Bone marrow (tissue), 2 donors: ENCODE measurements around the gene CHKA.

Experiments
- DNase-seq, 2 donors: peaks; one replicate each; lab custom pipeline; 2025; lab: John Stamatoyannopoulos, UW

Gene CHKA

DNA sequence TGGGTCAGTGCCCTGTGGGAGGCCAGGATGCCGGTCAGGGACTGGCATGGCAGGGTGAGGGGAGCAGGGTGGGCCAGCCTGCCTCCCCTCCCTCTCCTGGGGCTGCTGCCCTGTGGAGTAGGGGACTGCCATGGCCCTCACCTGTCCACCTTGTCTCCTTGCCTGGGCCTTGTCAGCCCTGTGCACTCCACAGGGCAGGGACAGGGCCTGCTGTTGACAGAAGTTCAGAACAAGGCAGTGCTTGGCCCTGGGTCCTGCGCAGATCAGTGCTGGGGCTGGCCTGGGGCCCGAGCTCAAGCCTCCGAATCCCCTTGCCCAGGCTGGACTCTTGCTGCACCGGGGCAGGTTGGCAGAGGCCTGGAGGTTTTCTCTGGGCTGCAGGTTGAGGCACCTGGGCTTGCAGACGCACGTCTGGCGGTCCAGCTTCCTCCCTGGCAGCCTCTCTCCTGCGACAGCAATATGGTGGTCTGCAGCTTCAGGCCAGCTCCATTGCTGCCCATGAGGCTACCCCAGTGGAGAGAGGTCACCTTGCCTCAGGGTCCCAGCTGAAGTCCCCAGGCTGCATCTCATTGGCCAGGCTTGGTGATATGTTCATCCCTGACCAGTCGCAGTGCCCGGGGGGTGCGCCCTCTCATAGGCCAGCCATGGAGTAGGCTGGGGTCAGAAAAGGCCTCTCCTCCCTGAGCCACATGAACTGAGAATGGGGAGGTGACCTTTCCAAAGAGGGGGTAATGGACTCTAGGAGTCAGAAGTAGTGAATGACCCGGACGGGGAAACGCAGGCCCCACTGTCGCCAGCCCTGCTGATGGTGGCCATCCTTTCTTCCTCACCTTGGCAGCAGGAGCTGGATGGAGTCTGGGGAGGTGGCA is 21.5 kb upstream of the CHKA start:
- DNase-seq = no peak

DNA sequence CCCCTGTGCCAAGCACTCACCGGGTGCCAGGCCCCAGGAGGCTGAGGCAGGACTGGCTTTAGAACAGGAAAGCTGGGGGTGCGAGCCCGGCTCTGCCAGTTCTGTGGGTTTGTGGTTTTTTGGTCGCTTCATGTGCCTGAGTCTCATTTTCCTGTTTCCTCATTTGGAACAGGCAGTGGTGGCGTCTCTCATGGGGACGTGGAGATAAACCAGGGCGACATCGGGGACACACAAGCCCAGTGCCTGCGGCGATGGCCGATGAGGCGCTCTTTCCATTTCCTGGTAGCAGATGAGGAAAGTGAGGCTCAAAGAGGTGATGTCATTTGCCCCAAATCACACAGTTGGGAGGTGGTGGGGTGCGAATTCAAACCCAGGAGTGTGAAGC is 20.8 kb upstream of the CHKA start:
- DNase-seq = peak; percentile 27 to 78

DNA sequence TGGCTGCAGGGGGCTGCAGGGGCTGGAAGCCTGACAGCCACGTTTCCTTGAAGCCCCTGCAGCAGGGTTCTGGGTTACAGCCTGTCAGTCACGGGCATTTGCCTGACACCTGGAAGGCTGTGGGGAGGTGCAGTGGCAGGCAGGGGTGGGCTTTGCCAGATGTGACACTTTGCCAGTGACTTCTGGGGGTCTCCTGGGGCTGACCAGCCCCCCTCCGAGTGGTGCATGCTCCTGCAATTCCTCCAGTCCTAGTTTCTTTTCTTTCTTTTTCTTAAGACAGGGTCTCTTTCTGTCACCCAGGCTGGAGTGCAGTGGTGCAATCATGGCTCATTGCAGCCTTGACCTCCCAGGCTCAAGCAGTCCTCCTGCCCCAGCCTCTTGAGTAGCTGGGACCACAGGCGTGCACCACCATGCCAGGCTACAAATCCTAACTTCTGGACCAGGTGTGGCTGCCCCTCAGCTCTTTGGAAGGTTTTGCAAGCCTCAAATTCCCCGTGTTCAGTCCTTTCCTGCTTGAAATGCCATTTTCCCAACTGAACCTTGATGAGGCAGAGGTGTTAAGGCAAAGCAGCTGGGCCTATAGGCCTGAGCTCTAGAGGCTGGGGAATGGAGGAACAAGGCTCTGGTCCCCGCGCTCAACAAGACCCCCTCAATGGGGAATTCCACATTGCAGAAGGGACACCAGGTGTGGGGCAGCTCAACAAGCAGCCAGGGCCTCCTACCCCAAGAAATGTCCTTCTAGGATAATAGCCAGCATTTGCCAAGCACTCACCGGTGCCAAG is 20.2 kb upstream of the CHKA start:
- DNase-seq = no peak

DNA sequence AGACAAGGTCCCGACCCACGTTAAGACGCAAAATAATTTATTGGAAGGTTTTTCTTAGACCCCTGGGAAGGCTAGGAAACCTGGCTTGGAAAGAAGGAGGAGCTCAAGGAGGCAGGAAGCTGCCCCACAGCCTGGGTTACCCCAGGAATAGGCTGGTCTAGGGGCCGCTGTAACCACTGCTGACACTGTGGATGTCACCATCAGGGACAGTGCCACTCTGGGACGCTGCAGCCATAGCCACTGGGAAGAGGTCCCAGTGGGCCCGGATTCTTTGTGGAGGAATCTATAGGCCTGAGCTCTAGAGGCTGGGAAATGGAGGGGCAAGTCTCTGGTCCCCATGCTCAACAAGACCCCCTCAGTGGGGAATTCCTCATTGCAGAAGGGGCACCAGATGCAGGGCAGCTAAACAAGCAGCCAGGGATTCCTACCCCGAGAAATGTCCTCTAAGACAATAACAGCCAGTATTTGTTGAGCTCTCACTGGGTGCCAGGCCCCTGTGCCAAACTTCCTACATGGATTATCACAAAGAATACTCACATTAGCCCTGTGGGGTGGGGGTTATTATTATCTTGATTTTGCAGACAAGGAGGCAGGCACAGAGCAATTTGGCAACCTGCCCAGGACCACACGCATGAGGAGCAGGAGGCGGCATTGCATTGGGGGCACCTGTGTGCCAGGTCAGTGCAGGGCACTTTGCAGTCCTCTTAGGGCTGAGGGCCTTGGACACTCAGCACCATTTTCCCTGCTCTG is 19.5 kb upstream of the CHKA start:
- DNase-seq = no peak

DNA sequence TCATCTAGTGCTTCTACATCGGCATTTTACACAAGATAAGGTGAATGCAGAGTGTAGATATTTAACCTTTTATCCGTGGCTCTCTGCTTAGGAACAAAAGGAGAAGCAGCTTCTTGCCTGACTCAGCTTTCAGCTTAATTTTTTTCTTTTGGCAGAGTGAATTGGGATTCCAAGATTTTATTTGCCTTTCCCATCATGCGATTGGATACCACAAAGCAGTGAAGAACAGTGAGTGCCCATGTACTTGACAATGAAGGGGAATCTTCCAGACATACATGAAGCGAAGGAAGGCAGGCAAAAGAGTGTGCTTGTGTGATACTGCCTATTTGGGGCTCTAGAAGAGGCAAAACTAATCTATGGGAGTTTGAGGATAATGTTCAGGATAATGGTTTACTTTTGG is 17.0 kb upstream of the CHKA start:
- no peak for DNase-seq

DNA sequence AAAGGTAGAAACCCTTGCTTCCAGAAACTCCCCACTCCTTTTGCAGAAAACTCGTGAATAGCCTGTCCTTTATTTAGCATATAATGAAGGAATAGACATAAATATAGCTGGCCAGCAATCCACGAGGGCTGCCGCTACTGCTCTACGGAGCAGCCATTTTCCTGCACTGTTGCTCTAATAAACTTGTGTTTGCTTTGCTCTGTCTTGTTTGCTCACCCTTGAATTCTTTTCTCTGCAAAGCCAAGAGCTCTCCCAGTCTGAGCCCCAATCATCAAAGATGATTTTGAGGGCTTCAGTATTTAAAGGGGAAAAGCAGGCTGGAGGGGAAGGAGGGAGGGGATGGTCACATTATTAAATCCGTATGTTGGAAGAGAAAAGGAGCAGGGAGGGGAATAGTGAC is 16.6 kb upstream of the CHKA start:
- DNase-seq = no peak

DNA sequence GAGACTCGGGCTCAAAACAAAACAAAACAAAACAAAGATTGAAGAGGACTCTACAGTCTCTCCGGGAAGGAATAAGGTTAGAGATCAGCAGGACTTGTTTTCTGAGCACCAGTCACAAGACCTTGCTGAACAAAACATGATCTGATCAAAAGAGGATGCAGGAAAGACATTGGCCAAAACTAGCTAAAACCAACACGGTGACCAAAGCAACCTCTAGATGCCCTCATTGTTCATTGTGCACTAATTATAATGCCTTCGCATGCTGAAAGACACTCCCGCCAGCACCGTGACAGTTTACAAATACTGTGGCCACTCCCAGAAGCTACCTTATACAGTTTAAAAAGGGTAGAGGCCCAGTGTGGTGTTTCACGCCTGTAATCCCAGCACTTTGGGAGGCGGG is 15.7 kb upstream of the CHKA start:
- DNase-seq = no peak

DNA sequence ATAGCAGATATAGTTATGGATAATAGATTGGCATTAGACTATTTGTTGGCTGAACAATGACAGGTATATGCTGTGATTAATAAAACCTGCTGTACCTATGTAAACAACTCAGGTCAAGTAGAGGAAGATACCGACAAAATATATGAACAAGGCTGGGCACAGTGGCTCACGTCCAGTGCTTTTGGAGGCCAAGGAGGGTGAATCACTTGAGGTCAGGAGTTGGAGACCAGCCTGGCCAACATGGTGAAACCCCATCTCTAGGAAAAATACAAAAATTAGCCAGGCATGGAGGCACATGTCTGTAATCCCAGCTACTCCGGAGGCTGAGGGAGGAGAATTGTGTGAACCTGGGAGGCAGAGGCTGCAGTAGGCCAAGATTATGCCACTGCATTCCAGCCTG is 14.0 kb upstream of the CHKA start:
- no peak for DNase-seq

DNA sequence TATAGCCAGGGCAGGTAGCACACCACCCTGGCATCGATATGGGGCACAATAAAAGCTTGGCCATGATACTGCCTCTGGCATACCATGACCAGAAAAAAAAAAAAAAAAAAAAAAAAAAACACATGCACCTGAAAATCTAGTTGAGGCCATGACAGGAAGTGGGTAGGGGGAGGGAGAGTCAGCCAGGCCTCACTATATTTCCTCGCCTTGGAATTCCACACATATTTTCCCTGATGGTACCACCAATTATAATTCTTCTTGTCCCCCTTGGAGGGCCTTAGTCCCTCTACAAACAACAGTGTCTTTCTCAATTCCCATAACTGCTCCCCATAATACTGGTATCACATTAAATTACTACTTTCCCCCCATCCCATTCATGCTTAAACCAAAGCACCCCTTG is 12.6 kb upstream of the CHKA start:
- no peak for DNase-seq

DNA sequence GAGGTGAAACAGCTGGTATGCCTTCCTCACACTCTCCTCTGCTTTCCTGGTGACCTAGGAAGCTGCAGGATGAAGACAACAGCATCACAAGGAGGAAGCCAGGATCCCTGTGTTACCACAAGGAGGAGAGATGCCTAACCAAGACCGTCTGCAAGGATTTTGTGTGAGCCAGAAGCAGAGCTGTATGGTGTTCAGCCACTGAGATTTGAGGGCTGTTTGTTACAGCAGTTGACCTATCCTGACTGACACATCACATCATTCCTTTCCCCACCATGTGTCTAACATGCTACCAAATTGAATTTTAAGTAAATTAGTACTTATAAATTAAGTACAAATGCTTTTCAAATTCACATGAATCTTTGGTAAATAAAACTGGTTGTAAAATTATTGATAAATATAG is 8.9 kb upstream of the CHKA start:
- no peak for DNase-seq

DNA sequence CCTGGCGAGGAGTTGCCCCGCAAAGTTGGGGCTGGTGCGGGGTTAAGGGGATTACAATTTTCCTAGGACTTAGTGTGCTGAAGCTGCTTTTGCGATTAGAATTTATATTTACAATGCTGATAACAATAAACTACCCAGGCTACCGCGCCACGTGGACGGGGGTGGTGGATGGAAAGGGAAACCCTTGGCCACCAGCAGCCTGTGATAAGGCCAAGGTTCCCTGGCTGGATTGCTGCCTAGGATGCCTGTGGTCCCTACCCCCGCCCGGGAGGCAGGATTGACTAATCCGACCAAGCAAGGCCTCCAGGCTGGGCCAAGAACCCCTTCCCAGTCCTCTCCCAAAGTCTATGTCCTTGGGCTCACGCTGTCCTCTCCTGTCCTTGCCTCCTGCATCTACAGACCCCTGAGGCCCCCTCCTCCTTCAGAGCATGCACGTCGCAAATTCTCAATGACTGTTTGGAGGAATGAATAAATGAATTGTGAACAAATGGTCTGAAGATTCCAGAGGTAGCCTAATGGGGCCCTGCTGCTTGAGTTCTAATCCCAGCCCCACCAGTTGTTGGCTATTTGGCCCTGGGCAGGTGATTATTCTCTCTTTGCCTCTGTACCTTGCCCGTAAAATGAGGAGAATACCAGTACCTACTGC is 7.6 kb upstream of the CHKA start:
- no peak for DNase-seq

DNA sequence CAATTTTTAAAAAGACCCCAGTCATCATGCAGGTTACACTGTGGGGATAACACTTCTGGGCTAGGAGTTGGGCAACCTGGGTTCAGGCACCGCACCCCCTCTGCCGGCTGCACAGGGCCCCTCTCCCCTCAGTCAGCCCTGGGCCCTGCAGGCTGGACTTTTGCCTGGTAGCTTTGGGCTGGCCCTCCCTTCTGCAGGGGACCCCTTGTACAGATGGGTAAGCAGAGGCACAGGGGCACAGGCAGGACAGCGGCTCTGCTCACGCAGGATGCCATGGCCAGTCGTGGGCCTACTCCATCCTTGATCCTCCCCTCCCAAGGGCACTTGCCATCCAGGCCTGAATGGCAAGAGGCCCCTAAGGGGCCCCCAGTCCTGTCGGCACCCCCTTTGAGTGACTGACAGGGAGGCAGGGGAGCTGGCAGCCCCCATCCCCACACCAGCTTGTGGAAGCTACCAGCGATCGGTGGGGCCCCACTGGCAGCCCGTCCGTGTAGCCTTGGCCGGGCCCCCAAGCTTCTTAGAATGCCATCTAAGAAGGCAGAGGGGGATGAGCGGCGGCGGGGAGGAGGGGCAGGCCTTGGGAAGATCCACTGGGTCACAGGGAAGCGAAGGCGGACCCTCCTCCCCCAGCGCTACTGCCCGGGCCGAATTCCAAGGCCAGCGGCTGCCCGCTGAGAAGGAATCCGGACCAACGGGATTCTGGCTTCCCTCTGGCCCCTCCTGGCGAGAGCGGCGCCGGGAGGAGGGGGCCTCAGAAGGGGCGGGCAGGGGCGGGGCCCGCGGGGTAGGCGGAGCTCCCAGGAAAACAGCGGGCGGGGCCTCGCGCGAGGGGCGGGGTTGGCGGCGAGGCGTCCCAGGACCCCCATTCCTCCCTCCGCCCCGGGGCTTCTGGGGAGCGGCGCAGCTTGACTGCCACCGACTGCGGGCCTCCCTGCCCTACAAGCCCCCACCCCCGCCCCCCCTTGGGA is 6.8 kb upstream of the CHKA start:
- no peak for DNase-seq

DNA sequence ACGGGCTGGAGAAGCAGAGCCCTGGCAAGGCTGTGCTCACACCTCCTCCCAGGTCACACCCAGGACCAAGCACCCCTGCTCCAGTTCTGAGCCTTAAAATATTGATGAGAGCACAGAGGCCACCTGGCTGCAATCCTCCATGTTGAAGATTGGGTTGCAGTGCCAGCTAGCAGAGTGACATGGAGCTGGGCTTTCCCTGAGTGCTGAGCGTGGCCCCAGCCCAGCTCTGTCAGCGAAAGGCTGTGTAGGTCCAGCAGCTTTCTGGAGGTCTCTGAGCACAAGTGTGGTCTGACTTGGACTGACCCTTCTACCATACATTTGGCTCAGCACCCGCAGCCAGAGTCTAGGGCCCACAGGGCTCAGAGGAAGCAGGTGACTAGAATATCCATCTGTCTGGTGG is 4.0 kb upstream of the CHKA start:
- no peak for DNase-seq

DNA sequence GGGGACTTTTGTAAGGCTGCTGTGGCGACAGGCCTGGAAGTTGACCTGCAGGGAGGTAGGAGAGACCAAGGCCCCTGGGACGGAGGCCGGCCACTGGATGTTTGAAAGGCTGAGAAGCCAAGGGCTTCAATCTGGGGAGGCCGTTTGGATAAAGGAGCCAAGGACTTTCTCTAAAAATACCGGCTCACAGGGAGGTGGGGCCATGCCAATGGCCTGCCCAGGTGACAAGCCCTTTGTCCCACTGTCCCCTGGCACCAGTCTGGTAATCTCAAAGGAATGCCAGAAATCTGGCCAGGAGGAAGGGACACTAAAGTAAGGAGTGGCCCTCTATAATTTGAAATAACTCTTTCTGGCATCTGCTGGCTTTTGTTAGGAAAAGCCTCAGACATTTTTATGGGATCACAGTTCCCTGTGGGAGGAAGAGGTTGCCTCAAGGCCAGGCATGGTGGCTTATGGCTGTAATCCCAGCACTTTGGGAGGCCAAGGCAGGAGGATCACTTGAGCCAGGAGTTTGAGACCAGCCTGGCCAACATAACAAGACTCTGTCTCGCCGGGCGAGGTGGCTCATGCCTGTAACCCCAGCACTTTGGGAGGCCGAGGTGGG is 1.9 kb upstream of the CHKA start:
- no peak for DNase-seq

DNA sequence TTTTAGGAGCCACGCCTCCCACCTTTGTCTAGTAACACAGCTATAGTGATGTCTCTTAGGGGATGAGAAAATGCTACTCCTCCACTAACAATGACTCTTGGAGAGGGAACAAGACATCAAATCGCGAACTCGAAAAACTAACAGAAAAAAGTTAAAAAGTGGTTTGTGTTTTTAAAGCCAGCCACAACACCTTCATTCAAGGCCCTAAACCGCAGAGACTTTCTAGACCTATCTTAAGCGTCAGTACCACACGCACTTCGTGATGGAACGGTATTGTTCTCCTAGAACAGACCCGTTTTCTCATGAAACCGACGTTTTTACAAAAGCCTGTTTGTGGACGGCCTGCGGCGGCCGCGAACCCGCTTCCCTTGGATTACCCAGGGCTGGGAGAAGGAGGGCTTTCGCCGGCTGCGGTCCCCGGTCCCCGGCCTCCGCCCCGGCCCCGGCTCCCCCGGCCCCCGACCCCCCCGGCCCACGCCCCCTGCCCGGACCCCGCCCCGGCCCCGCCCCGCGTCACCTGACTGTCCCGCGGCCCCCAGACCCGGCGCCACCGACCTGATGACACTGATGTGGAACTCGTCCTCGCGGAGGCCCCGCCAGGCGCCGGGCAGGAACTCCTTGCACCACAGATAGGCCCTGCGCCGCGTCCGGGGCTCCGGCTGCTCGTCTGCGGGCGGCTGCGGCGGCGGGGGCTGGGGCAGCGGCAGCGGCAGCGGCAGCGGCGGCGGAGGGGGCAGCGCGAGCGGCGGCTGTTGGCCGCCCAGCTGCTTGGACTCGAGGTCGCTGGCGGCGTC is 718 bp downstream of the CHKA start:
- no peak for DNase-seq

DNA sequence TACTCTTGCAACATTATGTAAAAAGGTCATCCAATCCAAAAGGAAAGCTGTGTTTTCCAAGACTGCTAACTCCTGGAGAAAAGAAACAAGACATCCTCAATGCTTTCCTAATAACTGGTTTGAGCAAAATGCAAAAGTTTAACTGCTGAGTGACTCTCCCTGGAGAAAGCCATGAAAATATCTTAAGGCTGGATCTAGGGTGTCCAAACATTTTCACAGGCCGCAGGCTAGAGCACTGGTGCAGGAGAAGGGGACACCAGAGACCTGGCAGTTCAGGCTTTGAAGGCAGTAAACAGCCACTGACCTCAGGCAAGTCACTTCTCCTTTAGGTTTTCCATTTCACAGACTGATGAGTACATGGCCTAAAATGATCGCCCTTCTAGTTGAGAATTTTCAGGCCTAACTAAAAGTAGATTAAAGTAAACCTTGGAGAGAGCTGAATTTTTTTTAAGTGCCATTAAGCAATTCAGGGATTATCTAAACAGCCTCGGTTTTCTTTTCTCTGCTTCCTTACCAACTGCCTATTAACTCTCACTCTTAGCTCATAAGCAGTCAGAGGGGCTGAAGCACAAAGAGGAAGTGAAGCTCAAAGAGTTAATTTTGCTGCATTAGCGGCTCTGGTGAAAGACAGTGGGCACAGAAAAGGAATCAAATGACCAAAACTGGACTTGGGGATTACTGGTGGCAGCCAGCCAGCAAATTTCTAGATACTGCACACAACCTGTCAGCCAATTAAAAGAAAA is 2.3 kb downstream of the CHKA start:
- peak in 1 of 2 donors; percentile 42 for DNase-seq

DNA sequence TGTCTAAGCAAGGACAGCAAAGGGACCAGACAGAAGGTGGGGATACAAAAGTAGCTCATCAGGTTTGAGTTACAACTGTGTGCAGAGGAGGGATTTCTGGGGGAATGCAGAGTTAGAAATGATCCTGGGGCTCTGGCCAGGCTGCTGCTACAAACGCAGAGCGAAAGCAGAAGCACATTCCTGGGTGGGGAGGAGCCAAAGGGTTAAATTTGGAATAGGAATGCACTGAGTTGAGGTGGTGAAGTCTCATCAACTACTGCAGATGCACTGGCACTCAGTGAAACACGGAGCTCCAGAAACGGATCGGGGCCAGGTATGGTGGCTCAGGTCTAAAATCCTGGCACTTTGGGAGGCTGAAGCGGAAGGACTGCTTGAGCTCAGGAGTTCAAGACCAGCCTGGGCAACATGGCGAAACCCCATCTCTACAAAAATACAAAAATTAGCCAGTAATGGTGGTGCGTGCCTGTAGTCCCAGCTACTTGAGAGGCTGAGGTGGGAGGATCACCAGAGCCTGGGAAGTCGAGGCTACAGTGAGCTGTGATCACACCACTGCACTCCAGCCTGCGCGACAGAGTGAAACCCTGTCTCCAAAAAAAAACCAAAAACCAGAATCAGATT is 3.2 kb downstream of the CHKA start:
- DNase-seq = no peak

DNA sequence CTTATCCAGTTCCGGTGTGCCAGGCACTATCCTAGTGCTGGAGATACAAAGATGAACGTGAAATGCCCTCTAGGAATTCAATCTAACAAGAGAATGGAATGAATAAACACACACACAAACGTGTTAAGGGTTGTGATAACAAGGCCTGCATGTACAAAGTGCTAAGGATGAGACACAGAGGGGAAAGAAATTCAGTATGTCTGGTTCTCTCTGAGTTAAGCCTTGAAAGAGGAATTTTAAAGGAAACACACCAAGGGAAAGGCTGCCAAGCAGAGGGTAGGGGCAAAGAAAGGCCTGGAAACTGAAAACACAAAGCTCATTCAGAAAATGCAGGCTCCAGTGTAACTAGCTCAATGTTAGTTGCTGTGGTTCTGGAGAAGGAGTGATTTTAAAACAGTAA is 4.2 kb downstream of the CHKA start:
- no peak for DNase-seq

DNA sequence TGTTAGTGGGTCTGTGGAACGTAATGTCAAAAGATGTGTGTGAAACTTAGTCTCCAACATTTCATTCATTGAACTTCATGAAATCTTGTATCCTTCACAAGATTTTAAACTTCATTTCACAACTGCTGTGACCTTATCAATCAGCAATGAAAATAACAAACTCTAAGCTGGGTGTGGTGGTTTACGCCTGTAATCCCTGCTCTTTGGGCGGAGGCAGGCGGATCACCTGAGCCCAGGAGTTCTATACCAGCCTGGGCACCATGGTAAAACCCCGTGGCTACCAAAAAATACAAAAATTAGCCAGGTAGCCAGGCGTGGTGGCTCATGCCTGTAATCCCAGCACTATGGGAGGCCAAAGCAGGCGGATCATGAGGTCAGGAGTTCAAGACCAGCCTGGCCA is 5.1 kb downstream of the CHKA start:
- no peak for DNase-seq
